Ectodermal cell (in vitro differentiated cells): ENCODE data around the gene PAOX. TPM values are rescaled to one million over a fixed set of nuclear protein-coding genes. Genes with fewer than 3 reads are reported as not detected.

ENCODE experiments used
- H3K27ac ChIP-seq: 2 replicates; pipeline ENCODE4 v1.7.0; 2013; ENCODE audit warnings: mild to moderate bottlenecking, low read depth, low read length; ENCODE audit not compliant: insufficient read depth, poor library complexity, severe bottlenecking
- H3K27me3 ChIP-seq: 2 replicates; pipeline ENCODE4 v1.7.0; 2013; ENCODE audit warnings: mild to moderate bottlenecking, low read length; ENCODE audit not compliant: insufficient read depth, control insufficient read depth, poor library complexity, severe bottlenecking
- H3K36me3 ChIP-seq: one replicate; pipeline ENCODE4 v1.7.0; 2013; ENCODE audit warnings: low read length; ENCODE audit not compliant: control insufficient read depth, insufficient read depth
- H3K4me1 ChIP-seq: one replicate; pipeline ENCODE4 v1.7.0; 2013; ENCODE audit warnings: low read length; ENCODE audit not compliant: control insufficient read depth, insufficient read depth
- H3K4me3 ChIP-seq: 2 replicates; pipeline ENCODE4 v1.7.0; 2013; ENCODE audit warnings: low read depth, low read length, control low read depth; ENCODE audit not compliant: insufficient read depth
- H3K9me3 ChIP-seq: 2 replicates; pipeline ENCODE4 v1.7.0; 2013; ENCODE audit warnings: mild to moderate bottlenecking, low read length, moderate library complexity; ENCODE audit not compliant: control insufficient read depth
- WGBS, 2 experiments: methylation state at CpG; one replicate each; pipeline ENCODE4 v1.1.7; 2013; ENCODE audit warnings: missing lambda C conversion rate in 2 of 2; 5-methylcytosine and 5-hydroxymethylcytosine counted together
- polyA plus RNA-seq, 4 experiments: library from polyadenylated mRNA; stranded (reverse); fragments of 50-300 nt; gene quantifications; one replicate each; pipeline ENCODE4 v1.2.3, GENCODE V29; 2013

PAOX gene
- polyA plus RNA-seq (2013, experiment 1 of 4), result 7.3 TPM
- polyA plus RNA-seq (2013, experiment 2 of 4), result 5.7 TPM
- 5.8 TPM for polyA plus RNA-seq (2013, experiment 3 of 4)
- 7.4 TPM for polyA plus RNA-seq (2013, experiment 4 of 4)

DNA sequence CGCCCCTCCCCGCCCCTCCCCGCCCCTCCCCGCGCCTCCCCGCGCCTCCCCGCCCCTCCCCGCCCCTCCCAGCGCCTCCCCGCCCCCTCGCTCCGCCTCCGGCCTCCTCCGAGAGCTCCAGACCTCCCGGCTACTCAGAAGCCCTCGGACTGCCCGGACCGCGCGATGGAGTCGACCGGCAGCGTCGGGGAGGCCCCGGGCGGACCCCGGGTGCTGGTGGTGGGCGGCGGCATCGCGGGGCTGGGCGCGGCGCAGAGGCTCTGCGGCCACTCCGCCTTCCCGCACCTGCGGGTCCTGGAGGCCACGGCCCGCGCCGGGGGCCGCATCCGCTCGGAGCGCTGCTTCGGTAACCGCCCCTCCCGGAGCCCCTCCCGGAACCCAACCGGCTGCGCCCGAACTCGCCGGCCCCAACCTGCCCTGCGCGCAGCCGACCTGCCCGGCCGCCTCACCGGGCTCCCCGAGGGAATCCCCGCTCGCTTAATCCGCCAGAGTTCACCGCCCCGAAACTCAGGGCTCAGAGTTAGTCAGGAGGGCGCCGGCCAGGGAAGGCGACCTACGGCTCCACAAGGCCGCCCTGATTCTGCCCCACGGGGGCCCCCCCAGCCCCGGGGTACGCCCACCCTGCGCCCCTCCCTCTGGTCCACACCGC is at the start of gene PAOX:
TSS of gene PAOX (plus strand) at position 111 of the 649 bp plus-strand sequence. CDS start at position 166, 55 bp downstream.
- peak within 1 kb of the TSS; percentile 60 for H3K4me3 ChIP-seq
- H3K27me3 ChIP-seq, result peaks cover 57% of the 10 kb centered on the region
- no peak within 1 kb of the TSS for H3K27ac ChIP-seq
- no peaks in the 10 kb centered on the region for H3K36me3 ChIP-seq
- H3K9me3 ChIP-seq, result no peaks in the 10 kb centered on the region
- H3K4me1 ChIP-seq, result no peaks in the 10 kb centered on the region
- WGBS, 2 experiments, result 5 to 6% methylated on average over 69 of the region's 78 CpGs

DNA sequence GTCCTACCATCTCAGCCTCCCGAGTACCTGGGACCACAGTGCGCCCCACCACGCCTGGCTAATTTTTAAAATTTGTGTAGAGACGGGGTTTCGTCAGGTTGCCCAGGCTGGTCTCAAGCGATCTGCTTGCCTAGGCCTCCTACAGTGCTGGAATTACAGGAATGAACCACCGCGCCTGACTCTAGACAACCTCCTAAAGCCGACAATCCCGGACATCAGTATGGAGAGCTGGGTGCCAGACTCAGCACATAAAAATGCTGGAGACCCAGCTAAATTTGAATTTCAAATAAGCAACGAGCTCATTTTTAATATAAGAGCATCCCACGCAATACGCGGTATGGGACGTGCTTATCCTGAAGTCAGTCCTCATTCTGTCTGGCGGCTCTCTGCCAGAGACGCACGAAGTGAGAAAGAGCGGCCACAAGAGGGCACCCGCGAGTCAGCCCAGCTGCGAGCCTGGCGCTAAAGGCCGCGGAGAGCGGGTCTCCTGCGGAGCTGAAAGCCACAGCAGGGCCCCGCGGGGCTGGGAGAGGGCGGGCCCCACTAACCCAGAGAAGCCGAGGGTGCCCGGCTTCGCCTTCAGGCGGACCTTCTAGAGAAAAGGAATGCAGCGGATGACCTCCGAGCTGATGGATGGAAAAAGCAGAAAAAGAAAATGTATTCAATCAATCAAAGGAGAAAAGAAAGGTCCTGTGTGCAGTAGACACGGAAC is 49.4 kb upstream of the PAOX start:
- Histone ChIP-seq H3K27ac (no peak overlapping the region), H3K4me3 (no peak overlapping the region), H3K9me3 (no peaks in the 10 kb centered on the region), H3K4me1 (peaks cover 18% of the 10 kb centered on the region), H3K36me3 (no peaks in the 10 kb centered on the region), H3K27me3 (peaks cover 96% of the 10 kb centered on the region)
- WGBS, 2 experiments, result 6 to 7% methylated on average over 37 of the region's 37 CpGs

DNA sequence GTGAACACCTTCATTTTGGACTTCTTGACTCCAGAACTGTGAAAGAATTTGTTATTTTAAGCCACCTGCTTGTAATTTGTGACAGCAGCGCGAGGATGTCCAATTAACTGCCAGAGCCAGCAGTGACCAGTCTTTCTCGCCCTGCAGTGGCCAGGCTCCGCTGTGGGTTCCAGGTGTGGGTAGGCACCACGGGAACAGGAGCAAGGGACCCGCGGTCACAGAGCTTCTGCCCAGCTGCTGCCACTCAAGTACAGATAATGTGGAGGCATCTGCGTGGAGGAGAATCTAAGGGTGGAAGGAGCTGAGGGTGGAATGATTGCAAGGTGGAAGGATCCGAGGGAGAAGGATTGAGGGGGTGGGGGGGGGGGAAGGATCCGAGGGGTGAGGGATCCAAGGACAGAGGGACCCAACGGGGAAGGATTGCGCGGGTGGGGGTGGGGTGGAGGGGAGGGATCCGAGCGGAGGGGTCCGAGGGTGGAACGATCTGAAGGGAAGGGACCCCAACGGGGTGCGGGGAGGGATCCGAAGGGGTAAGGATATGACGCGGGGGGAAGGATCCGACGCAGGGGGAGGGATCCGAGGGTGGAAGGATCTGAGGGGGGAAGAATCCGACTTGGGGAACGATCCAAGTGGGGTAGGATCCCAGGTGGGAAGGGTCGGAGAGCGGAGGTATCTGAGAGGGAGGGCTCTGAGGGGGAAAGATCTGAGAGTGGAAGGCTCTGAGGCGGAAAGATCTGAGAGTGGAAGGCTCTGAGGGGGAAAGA is 45.9 kb upstream of the PAOX start:
- Histone ChIP-seq H3K9me3 (no peaks in the 10 kb centered on the region), H3K27ac (no peak overlapping the region), H3K27me3 (peaks cover 96% of the 10 kb centered on the region), H3K4me1 (peaks cover 20% of the 10 kb centered on the region), H3K36me3 (no peaks in the 10 kb centered on the region), H3K4me3 (no peak overlapping the region)
- 74 to 75% methylated on average over 29 to 30 of the region's 30 CpGs for WGBS, 2 experiments

DNA sequence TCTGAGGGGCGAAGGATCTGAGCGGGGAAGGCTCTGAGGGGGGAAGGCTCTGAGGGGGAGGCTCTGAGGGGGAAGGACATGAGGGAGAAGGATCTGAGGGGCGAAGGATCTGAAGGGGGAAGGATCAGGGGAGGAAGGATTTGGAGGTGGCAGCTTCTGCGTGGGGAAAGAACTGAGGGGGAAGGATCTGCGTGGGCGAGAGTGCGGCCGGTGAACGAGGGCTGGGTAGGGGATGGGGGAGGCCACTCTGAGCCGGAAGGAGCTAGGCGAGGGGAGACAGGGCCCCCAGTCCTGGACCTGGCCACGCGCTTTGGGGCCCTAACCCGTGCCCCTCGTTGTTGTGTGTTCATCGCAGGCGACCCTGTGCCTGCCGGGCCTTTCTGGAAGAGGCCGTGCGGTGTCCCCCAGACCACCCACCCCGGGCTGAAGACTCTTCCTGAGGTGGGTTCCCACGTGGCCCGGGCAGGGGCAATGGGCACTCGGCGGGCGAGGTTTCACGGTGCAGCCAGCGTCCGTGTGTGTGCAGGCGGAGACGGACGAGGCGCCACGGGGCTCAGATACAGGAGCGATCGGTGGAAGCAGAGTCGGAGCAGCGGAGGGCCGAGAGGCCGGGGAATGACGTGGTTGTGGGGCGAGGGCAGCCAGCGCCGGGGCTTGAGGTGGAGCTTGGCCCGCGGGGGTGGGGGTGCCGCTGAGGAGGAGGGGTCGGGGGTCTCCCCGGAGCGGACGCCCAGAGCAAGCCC is 44.4 kb upstream of the PAOX start:
- Histone ChIP-seq H3K4me1 (peaks cover 13% of the 10 kb centered on the region), H3K36me3 (no peaks in the 10 kb centered on the region), H3K27ac (no peak overlapping the region), H3K9me3 (no peaks in the 10 kb centered on the region), H3K4me3 (peak overlapping the region; percentile 36), H3K27me3 (peaks cover 86% of the 10 kb centered on the region)
- WGBS, 2 experiments, result 26 to 27% methylated on average over 51 of the region's 51 CpGs

DNA sequence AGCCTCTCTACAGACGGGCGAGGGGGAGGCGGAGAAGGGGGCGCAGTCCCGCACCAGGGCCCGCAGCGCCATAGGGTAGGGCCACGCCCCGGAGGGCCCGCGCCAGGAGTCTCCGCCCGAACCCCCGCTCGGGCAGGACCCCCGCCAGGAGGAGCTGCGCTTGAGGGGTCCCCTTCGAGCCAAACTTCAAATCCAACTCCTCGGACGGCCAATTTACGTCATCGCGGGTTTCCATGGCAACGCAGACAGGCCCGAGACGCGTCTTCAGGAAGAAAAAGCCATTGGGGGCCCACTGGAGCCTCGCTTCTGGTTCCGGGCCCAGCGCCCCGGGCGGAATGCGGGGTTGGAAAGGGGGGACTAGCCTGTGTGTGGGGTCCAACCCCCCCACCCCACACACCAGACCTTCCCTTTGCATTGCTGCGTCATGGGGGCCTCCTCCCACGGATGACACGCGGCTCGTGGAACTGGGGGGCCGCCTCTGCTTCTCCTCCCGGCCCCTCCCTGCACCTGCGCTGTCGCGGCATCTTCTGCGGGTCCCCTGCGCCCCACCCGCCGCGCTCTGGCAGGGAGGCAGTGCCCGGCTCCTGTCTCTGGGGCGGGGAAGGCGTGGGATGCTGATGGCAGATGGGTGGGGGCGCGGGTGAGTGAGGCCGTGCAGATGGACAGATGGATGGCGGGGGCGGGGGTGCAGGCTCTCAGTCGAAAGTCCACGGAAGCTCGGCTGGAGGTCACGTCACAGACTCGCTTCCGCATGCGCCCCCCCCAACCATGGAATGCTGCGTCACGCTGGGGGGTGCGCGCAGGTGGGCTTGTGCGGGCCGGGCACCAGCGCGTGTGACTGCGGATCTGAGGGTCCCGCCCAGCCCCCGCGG is 43.6 kb upstream of the PAOX start:
- no peaks in the 10 kb centered on the region for H3K9me3 ChIP-seq
- H3K27ac ChIP-seq, result no peak overlapping the region
- H3K4me3 ChIP-seq, result peak overlapping the region; percentile 36
- peaks cover 13% of the 10 kb centered on the region for H3K4me1 ChIP-seq
- no peaks in the 10 kb centered on the region for H3K36me3 ChIP-seq
- peaks cover 82% of the 10 kb centered on the region for H3K27me3 ChIP-seq
- 11 to 12% methylated on average over 75 of the region's 75 CpGs for WGBS, 2 experiments

DNA sequence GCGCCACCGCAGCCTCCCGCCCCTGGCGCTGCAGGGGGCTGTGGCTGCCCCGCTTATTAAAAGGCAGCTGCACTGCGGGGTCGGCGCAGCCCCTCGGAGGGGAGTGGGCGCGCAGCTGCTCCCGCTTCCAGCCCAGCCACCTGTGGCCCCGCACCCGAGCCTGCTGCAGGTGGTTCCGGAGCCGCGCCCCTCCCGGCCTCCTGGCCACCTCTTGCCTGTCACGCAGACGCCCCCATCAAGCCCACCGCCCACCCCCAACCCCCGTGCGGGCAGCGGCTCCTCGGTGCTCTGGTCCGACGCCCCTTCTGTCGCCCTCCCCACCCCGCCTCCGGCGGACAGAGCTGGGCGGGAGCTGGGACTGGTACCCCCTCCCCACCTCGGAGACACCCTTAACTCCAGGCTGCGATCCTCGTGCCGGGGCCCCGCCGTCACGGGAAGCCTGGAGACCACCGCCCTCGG is 42.9 kb upstream of the PAOX start:
- Histone ChIP-seq H3K4me3 (no peak overlapping the region), H3K36me3 (no peaks in the 10 kb centered on the region), H3K27me3 (peaks cover 76% of the 10 kb centered on the region), H3K27ac (no peak overlapping the region), H3K9me3 (no peaks in the 10 kb centered on the region), H3K4me1 (peaks cover 13% of the 10 kb centered on the region)
- WGBS, 2 experiments, result 18 to 20% methylated on average over 41 of the region's 41 CpGs

DNA sequence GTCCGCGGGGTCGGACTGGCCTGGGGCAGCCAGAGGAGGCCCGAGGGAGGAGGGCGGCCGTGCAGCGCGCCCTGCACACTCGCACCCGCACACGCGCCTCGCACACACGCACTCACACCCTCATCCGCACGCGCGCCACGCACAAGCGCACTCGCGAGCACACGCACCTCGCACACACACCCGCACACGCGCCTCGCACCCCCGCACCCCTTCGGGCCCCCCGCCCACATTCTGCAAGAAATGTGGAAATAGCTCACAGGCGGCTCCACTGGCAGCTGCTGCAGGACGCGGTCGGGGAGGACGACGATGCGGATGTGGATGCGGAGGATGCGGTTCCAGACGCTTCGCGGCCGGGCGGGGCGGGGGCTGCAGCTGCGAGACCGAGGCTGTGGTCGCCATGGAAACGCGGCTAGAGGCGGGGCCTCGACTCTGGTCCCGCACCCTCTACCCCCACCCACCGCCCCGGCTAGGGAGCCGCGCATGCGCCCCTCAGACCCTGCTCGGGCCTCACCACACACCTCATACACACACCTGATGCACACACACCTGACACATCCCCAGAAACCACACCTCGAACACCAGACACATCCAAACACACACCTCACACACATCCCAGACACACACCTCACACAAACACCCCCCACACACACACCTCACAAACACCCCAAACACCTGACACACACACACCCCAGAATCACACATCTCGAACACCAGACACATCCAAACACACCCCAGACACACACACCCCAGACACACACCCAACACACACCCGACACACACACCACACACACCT is 42.3 kb upstream of the PAOX start, which contains the start of gene CALY:
TSS of gene CALY (minus strand) at position 320 of the 793 bp plus-strand sequence. CDS start 7,907 bp downstream, outside the sequence.
- Histone ChIP-seq H3K4me3 (peak within 1 kb of the TSS; percentile 36), H3K27me3 (peaks cover 69% of the 10 kb centered on the region), H3K9me3 (no peaks in the 10 kb centered on the region), H3K27ac (no peak within 1 kb of the TSS), H3K4me1 (peaks cover 13% of the 10 kb centered on the region), H3K36me3 (no peaks in the 10 kb centered on the region)
- WGBS, 2 experiments, result 36 to 38% methylated on average over 63 of the region's 63 CpGs

DNA sequence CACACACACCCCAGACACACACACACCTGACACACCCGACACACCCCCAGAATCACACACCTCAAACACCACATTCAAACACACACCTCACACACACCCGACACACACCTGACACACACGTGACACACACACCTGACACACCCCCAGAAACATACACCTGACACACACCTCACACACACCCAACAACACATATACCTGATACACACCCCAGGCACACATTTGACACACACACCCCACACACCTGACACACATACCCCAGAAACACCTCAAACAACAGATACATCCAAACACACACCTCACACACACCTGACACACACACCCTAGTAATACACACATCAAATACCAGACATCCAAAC is 41.7 kb upstream of the PAOX start:
- WGBS, 2 experiments, result 84 to 92% methylated on average over 3 of the region's 3 CpGs
- no peaks in the 10 kb centered on the region for H3K9me3 ChIP-seq
- no peak overlapping the region for H3K27ac ChIP-seq
- no peaks in the 10 kb centered on the region for H3K36me3 ChIP-seq
- no peak overlapping the region for H3K4me3 ChIP-seq
- peaks cover 64% of the 10 kb centered on the region for H3K27me3 ChIP-seq
- peaks cover 13% of the 10 kb centered on the region for H3K4me1 ChIP-seq
